T-helper 2 cell treated with Interferon-gamma antibody and Interleukin-4, amounts not matched to agents 100 ng/mL and 5 ng/mL, for 36 hours (primary cell): ENCODE results near the gene HPD. TPM values are rescaled to one million over a fixed set of nuclear protein-coding genes. Genes with fewer than 3 reads are reported as not detected.

Source experiments
- intact Hi-C: fragments of 100-400 bp; cut with micrococcal nuclease; formaldehyde crosslinking; loops from one replicate; pipeline ENCODE4 v1.15.1; 2023
- total RNA-seq: library from RNA; stranded (reverse); gene quantifications from 2 replicates; pipeline ENCODE4 v1.2.3, GENCODE V29; 2022

The HPD gene
- total RNA-seq, 1 donor from 2014 or later: not detected

GRCh38 chr12:121812320-121812871 lies 46.3 kb downstream of the HPD start:
- intact Hi-C loops: loop anchor here (1.0 to 2.0 kb wide), 4 partner anchors 10 to 36 kb away; no protein-coding TSS in a partner anchor

DNA sequence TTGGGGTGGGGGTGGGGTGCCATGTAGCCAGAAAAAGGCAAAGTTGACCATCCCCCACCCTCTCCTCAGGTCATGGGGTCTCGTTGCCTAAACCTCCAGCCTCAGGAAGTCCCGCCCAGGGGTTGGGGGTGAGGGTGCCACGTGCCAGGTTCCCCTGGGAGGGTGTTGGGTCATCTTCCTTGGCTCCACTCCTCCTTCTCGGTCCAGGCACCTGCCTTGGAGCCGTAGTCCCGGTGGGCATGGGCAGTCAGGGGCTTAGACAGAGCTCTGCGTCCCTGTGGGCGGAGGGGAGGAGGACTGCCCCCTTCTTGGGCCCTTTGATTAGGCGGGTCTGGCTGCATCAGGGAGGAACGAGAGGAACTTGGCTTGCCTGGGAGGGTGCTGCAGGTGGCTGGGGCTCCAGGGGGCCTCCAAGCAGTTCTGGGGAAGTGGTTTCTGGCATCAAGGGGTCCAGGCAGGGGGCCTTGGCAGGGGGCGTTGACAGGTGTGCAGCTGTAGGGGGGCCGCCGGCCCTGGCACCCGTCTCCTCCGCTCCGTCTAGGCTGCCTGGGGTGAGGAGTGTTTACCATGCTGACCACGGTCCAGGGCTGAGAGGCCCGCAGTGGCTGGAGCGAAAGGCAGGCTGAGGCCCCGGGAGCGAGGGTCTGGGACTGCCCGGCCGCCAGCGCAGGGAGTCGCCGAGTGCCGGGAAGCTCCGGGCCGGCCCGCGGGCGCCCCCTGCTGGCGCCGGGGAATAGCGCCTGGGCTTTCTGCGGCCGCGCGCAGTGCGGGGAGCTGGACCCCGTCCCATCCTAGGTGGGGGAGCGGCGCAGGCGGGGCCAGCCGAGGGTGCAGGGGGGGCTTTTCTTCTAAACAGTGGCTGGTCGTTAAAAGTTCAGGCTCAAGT lies 47.0 kb downstream of the HPD start:
- intact Hi-C loops: loop anchor here (1.0 to 2.0 kb wide), 4 partner anchors 9 to 35 kb away; no protein-coding TSS in a partner anchor

DNA sequence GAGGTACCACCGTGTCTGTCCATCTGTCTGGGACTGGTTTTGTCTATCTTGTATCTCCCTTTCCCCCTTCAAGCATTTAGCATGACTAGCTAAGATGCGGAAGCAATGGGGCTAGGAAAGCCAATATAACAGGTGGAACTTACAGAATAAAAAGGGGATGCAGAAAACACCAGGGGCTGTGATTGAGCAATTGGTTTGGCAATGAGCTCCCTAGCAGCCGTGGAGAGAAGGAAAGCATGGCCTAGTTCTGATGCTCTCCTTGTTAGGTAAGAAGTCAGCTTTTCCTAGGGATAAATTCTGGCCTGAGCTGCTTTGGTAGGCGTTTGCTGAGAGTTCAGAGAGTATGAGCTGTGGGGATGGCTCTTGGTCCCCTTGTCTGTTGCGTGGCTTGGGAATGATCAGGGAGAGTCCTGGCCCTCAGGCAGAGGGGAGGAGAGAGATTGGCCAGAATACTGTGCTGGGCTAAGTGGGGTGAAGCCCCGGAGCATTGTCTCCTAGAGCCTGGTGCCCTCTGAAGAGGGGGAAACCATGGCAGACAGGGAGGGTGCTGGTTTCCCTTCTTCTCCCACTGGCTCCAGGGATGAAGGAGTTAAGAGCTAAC lies 47.7 kb downstream of the HPD start:
- intact Hi-C loops: no loop called here

DNA sequence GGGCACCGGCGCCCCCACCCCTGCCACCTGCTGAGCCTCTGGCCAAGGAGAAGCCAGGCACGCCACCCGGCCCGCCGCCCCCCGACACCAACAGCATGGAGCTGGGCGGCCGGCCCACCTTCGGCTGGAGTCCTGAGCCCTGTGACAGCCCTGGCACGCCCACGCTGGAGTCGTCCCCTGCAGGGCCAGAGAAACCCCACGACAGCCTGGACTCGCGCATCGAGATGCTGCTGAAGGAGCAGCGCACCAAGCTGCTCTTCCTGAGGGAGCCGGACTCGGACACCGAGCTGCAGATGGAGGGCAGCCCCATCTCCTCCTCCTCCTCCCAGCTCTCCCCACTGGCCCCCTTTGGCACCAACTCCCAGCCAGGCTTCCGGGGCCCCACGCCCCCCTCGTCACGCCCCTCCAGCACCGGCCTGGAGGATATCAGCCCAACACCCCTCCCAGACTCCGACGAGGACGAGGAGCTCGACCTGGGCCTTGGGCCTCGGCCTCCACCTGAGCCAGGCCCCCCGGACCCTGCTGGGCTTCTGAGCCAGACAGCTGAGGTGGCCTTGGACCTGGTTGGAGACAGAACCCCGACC lies 48.3 kb downstream of the HPD start:
- intact Hi-C loops: no loop called here

DNA sequence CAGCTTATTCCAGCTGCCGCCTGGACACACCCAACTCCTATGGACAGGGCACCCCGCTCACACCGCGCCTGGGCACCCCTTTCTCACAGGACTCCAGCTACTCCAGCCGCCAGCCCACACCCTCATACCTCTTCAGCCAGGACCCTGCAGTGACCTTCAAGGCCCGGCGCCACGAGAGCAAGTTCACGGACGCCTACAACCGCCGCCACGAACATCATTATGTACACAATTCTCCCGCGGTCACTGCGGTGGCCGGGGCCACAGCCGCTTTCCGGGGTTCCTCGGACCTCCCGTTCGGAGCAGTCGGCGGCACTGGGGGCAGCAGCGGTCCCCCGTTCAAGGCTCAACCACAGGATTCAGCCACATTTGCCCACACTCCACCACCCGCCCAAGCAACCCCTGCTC lies 48.9 kb downstream of the HPD start:
- intact Hi-C loops: loop anchor here (10.0 kb wide), 1 partner anchor 225 kb away; the partner anchor contains the start of gene KDM2B

GRCh38 chr12:121808623-121809022 lies 50.0 kb downstream of the HPD start:
- intact Hi-C loops: loop anchor here (10.0 kb wide), 1 partner anchor 224 kb away; the partner anchor contains the start of gene KDM2B

GRCh38 chr12:121807642-121808347 lies 50.9 kb downstream of the HPD start:
- intact Hi-C loops: loop anchor here (10.0 kb wide), 1 partner anchor 223 kb away; the partner anchor contains the start of gene KDM2B

DNA sequence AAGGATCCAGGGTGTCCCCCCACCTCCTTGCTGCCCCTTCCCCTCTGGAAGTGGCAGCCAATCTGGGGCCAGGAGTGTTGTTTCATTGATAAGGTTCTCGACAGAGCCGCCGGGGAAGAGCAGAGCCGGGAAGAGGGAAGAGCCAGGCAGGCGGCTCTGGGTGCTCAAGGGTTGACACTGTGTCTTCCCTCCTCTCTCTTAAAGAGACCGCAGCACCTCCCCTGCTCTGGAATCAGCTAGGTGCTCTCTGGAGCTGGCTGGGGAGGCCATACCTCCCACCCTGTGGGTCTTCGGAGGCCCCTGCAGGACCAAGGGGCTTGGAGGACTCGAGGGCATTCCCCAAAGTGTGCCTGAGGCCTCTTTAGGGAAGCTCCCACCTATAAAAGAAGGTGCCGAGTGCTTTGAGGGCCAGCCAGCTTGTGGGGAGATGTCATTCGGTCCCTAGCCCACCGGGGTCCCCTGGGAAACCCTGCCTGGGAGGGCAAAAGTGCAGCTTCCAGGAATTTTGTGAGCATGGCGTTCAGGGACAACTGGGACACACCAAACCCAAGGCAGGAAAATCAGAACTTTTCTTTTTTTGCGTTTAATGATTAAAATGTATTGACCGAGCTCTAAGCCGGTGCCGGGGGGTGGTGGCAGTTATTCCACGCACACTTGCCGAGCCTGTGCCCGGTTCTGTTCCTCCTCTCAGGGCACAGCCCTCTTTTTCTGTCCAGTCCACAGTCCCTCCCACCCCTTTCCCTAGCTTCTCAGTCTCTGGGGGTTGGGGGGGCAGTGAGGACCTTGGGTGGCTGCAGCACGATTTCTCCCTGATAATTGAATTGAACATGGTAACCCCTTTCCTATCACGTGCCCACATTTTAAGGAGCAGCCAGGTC lies 51.9 kb downstream of the HPD start:
- intact Hi-C loops: loop anchor here (10.0 kb wide), 1 partner anchor 222 kb away; the partner anchor contains the start of gene KDM2B

DNA sequence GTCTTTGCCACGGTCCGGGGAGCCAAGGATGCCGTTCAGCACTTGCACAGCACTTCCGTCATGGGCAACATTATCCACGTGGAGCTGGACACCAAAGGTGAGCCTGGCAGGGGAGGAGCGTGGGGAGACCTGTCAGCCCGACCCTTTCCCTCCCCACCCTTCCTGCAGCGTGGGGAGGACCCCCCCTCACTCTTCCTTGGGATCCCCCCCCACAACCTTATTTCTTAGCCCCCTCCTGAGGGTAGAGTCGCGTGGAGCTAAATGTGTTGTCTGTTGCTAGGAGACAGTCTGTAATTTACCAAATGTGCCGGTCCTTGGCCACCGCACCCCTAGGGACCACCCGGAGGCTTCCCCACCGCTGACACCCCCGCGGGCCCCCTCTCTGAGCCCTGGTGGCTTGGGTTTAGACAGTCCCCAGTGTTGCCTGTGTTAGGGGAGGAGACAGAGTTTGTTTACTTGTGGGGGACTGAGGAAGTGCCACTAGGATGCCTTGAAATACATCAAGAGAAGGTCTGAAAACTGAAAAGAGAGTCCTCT lies 52.6 kb downstream of the HPD start:
- intact Hi-C loops: loop anchor here (10.0 kb wide), 1 partner anchor 221 kb away; the partner anchor contains the start of gene KDM2B

DNA sequence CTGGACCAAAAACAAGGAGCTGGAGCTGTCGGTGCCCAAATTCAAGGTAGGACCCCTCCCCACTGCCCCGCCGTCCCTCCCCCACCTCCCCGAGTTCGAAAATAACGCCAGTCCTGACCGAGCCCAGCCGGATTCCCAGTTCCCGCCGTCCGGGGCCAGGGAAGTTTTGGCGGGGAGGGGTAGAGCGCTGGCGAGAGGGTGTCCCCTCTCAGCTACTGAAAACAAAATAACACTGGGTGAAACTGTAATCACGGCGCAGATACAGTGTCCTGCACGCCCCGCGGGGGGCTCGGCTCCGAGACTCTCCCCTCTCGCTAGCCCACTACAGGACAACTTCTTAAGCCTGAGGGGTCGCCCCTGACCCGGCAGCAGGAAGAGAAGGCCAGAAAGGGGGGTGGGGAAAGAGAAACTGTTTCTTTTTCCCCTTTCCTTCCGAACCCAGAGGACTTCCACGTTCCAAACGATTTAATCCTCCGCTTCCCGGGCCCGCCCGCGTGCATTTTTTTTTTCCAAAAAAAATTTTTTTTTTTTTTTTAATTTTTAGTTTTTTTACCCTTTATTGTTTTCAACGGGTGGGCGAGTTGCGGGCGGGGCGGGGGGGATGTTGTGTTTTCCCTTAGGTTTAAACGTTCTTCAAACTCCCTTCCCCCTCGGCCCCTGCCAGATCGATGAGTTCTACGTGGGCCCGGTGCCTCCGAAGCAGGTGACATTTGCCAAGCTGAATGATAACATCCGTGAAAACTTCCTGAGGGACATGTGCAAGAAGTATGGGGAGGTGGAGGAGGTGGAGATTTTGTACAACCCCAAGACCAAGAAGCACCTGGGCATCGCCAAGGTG lies 53.3 kb downstream of the HPD start:
- intact Hi-C loops: loop anchor here (10.0 kb wide), 1 partner anchor 221 kb away; the partner anchor contains the start of gene KDM2B

DNA sequence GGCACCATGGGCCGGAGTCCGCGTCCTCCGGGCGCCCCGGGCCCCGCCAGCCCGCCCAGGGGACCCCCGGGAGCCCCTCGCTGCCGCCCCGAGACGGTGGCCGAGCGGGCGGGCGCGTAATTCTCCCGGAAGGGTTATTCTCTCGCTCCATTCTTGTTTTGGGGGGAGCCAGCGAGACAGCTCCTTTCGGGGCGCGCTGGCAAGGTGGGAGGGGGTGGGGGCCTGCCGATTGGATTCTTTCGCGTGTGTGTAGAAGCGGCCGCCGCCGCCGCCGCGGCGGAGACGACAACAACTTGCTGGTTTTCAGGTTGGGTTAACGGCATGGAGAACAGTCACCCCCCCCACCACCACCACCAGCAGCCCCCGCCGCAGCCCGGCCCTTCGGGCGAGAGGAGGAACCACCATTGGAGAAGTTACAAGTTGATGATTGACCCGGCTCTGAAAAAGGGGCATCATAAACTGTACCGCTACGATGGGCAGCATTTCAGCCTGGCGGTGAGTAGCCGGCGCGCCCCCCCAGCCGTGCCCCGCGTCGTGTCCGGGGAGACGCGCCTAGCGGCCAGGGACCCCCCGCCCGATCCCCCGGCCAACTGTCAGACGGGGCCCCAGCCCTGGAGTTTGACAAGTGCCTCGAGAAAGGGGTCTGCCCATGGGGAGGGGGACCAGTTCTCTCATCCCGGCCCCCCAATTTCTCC lies 54.1 kb downstream of the HPD start:
- intact Hi-C loops: loop anchor here (10.0 kb wide), 1 partner anchor 220 kb away; the partner anchor contains the start of gene KDM2B

DNA sequence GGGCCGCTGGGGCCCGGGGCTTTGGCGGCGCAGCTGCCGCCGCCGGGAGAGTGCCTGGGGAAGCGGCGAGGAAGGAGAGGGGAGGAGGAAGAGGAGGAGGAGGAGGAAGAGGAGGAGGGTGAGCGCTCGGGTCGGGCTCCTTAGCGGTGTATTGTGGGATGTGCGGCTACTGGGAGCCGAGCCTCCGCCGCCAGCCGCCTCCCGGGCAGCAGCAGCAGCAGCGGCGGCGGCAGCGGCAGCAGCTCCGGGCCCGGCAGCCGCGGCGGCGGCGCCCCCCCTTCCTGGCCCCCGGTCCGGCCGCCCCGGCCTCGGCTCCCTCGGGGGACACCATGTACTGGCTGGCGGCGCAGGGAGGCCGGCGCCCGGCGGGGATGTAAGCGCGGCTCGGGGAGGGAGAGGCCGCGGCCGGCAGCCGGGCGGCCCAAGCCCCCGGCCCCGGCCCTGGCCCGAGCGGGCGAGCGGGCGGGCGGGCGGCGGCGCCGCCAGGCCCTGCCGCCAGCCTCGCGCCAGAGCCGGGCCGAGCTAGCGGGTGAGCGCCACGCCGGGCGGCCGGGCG lies 54.7 kb downstream of the HPD start, which contains the start of gene SETD1B:
Gene SETD1B, plus strand, starts transcription at position 149 of the 556 bp plus-strand sequence. CDS start 729 bp downstream, outside the sequence.
- intact Hi-C loops: loop anchor here (1.0 to 10.0 kb wide), 2 partner anchors 10 to 219 kb away; partner anchors contain the start of gene KDM2B

DNA sequence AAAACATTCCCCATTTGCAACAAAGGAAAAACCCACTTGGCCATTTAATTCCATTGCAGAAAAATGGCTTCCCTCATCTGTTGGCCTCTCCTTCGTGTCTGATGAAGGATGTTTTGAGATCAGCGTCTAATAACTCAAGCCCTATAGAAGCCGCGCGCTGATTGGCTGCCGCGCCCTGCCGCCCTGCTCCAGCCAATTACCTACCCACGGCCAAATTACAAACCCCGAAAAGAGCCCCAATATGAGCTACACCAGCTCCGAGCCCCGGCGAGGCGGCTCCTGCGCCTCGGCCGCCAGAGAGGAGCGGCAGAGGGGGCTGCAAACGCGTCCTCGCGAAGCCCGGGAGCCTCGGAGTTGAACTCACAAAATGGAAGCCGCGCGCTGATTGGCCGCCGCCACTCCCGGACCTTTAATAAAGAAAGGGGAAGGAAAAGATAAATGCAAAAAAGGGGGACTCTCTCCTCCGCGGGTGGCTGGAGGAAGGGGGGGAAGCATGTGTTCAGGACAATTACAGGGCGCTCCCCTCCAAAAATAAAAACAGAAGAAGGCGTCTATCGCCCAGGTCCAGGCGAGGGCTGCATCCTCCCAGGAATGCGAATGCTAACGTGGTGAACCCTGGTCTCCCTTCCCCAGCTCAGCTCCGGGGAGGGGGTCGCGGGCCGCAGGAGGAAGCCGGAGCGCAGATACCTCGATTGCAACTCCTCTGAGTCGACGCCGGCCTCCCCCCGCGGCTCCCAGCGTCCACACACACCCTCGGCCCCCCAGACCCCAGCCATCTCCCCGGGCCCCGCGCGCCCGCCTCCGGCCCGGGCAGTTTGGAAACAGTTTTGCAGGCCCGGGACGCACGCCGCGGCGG lies 55.6 kb downstream of the HPD start:
- intact Hi-C loops: loop anchor here (1.0 to 10.0 kb wide), 3 partner anchors 9 to 218 kb away; partner anchors contain the start of gene KDM2B

- intact Hi-C loops: loop anchor here (1.0 to 10.0 kb wide), 2 partner anchors 10 to 218 kb away; partner anchors contain the start of gene KDM2B
Measured at GRCh38 chr12:121802485-121802842, 56.2 kb downstream of the HPD start.

GRCh38 chr12:121801595-121802484 lies 56.8 kb downstream of the HPD start:
- intact Hi-C loops: loop anchor here (1.0 to 10.0 kb wide), 2 partner anchors 10 to 217 kb away; partner anchors contain the start of gene KDM2B
